ENCODE data around the gene ASPHD2. TPM values are rescaled to one million over a fixed set of nuclear protein-coding genes. Genes with fewer than 3 reads are reported as not detected.

ASPHD2 gene
- polyA plus RNA-seq (2011; rRNA removed) (1.9 TPM in 2 replicates), polyA minus RNA-seq (2011; rRNA and poly(A)+ RNA removed) (1.9 and 2.4 TPM in 2 replicates)

- Histone ChIP-seq H3K4me3 (ENCODE audit: low read depth, low read length) (peak within 1 kb of the TSS; percentile 68), H3K27ac (ENCODE audit: low read depth, low read length) (peak within 1 kb of the TSS; percentile 70), H3K27me3 (ENCODE audit: control insufficient read depth, insufficient read depth, low read length) (peaks cover 11% of the 10 kb centered on the region), H3K9me3 (ENCODE audit: control insufficient read depth, insufficient read depth, low read length) (peaks cover 4% of the 10 kb centered on the region; the same call in 1 of the 2 replicates)
- ChIA-PET POLR2A (interaction anchor here (1.0 kb wide), 1 partner anchor 99 kb away, joined by 4 read pairs; no protein-coding TSS in a partner anchor), CTCF (interaction anchor here (2.2 kb wide), 1 partner anchor 64 kb away, joined by 9 read pairs; no protein-coding TSS in a partner anchor)
- TF ChIP-seq CTCF (IDR thresholded peaks at IDR 0.05; ENCODE audit: low read depth, low read length): no peak
- peak; percentile 2 for DNase-seq (ENCODE audit: low read depth, low spot score)
These were observed at the start of gene ASPHD2 for GRCh38 chr22:26428515-26429457. ASPHD2 (plus strand) TSS chr22:26429260; CDS start chr22:26433616, 4,356 bp downstream.

- TF ChIP-seq CTCF (IDR thresholded peaks at IDR 0.05; ENCODE audit: low read depth, low read length): no peak
- ChIA-PET CTCF (interaction anchor here (1.0 to 3.9 kb wide), 2 partner anchors 13 to 14 kb away, joined by 3 to 26 read pairs; no protein-coding TSS in a partner anchor), POLR2A (no interaction called here)
- Histone ChIP-seq H3K4me3 (ENCODE audit: low read depth, low read length) (no peak overlapping the region), H3K27me3 (ENCODE audit: control insufficient read depth, insufficient read depth, low read length) (peaks cover 9% of the 10 kb centered on the region), H3K27ac (ENCODE audit: low read depth, low read length) (no peak overlapping the region), H3K9me3 (ENCODE audit: control insufficient read depth, insufficient read depth, low read length) (no peaks in the 10 kb centered on the region)
- no peak for DNase-seq (ENCODE audit: low read depth, low spot score)
These were observed 48.8 kb upstream of the ASPHD2 start for GRCh38 chr22:26380072-26380830.

GRCh38 chr22:26382782-26383181 lies 46.3 kb upstream of the ASPHD2 start:
- ChIA-PET CTCF (interaction anchor here (0.6 to 3.9 kb wide), 4 partner anchors 17 to 282 kb away, joined by 4 to 26 read pairs (median 5); no protein-coding TSS in a partner anchor), POLR2A (no interaction called here)
- DNase-seq (ENCODE audit: low read depth, low spot score): no peak
- TF ChIP-seq CTCF (IDR thresholded peaks at IDR 0.05; ENCODE audit: low read depth, low read length): no peak
- Histone ChIP-seq H3K9me3 (ENCODE audit: control insufficient read depth, insufficient read depth, low read length) (no peaks in the 10 kb centered on the region), H3K27me3 (ENCODE audit: control insufficient read depth, insufficient read depth, low read length) (peaks cover 9% of the 10 kb centered on the region), H3K4me3 (ENCODE audit: low read depth, low read length) (no peak overlapping the region), H3K27ac (ENCODE audit: low read depth, low read length) (no peak overlapping the region)

- no peak for TF ChIP-seq CTCF (IDR thresholded peaks at IDR 0.05; ENCODE audit: low read depth, low read length)
- POLR2A ChIA-PET: no interaction called here
- no peak for DNase-seq (ENCODE audit: low read depth, low spot score)
- H3K9me3 ChIP-seq (ENCODE audit: control insufficient read depth, insufficient read depth, low read length): no peaks in the 10 kb centered on the region
- H3K4me3 ChIP-seq (ENCODE audit: low read depth, low read length): no peak overlapping the region
- CTCF ChIA-PET: interaction anchor here (1.9 to 3.9 kb wide), 2 partner anchors 18 to 76 kb away, joined by 6 to 26 read pairs; no protein-coding TSS in a partner anchor
- no peak overlapping the region for H3K27ac ChIP-seq (ENCODE audit: low read depth, low read length)
- H3K27me3 ChIP-seq (ENCODE audit: control insufficient read depth, insufficient read depth, low read length): peaks cover 5% of the 10 kb centered on the region
These were observed 45.0 kb upstream of the ASPHD2 start for GRCh38 chr22:26383968-26384556.
